ENCODE results near the gene TTLL11. TPM values are rescaled to one million over a fixed set of nuclear protein-coding genes. Genes with fewer than 3 reads are reported as not detected.

TTLL11 gene
- total and polyA plus RNA-seq, 8 donors: 5.4 to 11.6 (median 9.5) TPM

GRCh38 chr9:121857928-121858327, 235.2 kb downstream of the TTLL11 start:
- H3K27me3 ChIP-seq: no peaks in the 10 kb centered on the region
- DNase-seq (no peak), ATAC-seq (no peak)
- no peaks in the 10 kb centered on the region for H3K4me1 ChIP-seq
- intact Hi-C loops (cut with DNase I): no loop called here
- no peak overlapping the region for H3K27ac ChIP-seq
- no peaks in the 10 kb centered on the region for H3K9me3 ChIP-seq
- no peak overlapping the region for H3K4me3 ChIP-seq
- no peaks in the 10 kb centered on the region for H3K36me3 ChIP-seq
- TF ChIP-seq CTCF (IDR thresholded peaks at IDR 0.05): no peak

- Histone ChIP-seq H3K4me1 (no peaks in the 10 kb centered on the region), H3K9me3 (no peaks in the 10 kb centered on the region), H3K27ac (no peak overlapping the region), H3K27me3 (no peaks in the 10 kb centered on the region), H3K36me3 (no peaks in the 10 kb centered on the region), H3K4me3 (no peak overlapping the region)
- intact Hi-C loops (cut with DNase I): no loop called here
- no peak for TF ChIP-seq CTCF (IDR thresholded peaks at IDR 0.05)
- DNase-seq (no peak), ATAC-seq (no peak)
These were observed 237.6 kb downstream of the TTLL11 start for GRCh38 chr9:121855476-121855875.

- Histone ChIP-seq H3K27ac (no peak overlapping the region), H3K4me3 (no peak overlapping the region), H3K9me3 (peaks cover 0 to 7% of the 10 kb centered on the region in 2 donors), H3K36me3 (no peaks in the 10 kb centered on the region), H3K27me3 (no peaks in the 10 kb centered on the region), H3K4me1 (no peaks in the 10 kb centered on the region)
- intact Hi-C loops (cut with DNase I): no loop called here
- ATAC-seq (no peak), DNase-seq (no peak)
- no peak for TF ChIP-seq CTCF (IDR thresholded peaks at IDR 0.05)
These were observed 239.3 kb downstream of the TTLL11 start for GRCh38 chr9:121853617-121854395.

GRCh38 chr9:121852651-121853616, 240.2 kb downstream of the TTLL11 start:
- H3K27ac ChIP-seq: no peak overlapping the region
- DNase-seq (peak in 2 of 4 donors; percentile 77 to 88), ATAC-seq (peak; percentile 42)
- no peak overlapping the region for H3K4me3 ChIP-seq
- H3K4me1 ChIP-seq: no peaks in the 10 kb centered on the region
- H3K27me3 ChIP-seq: no peaks in the 10 kb centered on the region
- intact Hi-C loops (cut with DNase I): no loop called here
- no peak for TF ChIP-seq CTCF (IDR thresholded peaks at IDR 0.05)
- H3K9me3 ChIP-seq: peaks cover 0 to 8% of the 10 kb centered on the region in 2 donors
- H3K36me3 ChIP-seq: no peaks in the 10 kb centered on the region

GRCh38 chr9:121852241-121852640, 240.9 kb downstream of the TTLL11 start:
- H3K36me3 ChIP-seq: no peaks in the 10 kb centered on the region
- H3K9me3 ChIP-seq: peaks cover 0 to 8% of the 10 kb centered on the region in 2 donors
- ATAC-seq (no peak), DNase-seq (no peak)
- intact Hi-C loops (cut with DNase I): no loop called here
- no peaks in the 10 kb centered on the region for H3K27me3 ChIP-seq
- no peak overlapping the region for H3K27ac ChIP-seq
- no peak overlapping the region for H3K4me3 ChIP-seq
- no peaks in the 10 kb centered on the region for H3K4me1 ChIP-seq
- TF ChIP-seq CTCF (IDR thresholded peaks at IDR 0.05): no peak
